HG03571 (cell line): ENCODE results near the gene CORO1C.

Experiments
- ATAC-seq: cut with Tn5 transposase; IDR thresholded peaks from one replicate; pipeline ENCODE4 v1.9.1; 2021; ENCODE audit not compliant: unreplicated experiment

The CORO1C gene

GRCh38 chr12:108653922-108654321 lies 77.4 kb downstream of the CORO1C start:
- ATAC-seq, result no peak

GRCh38 chr12:108653082-108653516 lies 78.2 kb downstream of the CORO1C start:
- no peak for ATAC-seq

- no peak for ATAC-seq
Measured at GRCh38 chr12:108650083-108650482, 81.2 kb downstream of the CORO1C start.

DNA sequence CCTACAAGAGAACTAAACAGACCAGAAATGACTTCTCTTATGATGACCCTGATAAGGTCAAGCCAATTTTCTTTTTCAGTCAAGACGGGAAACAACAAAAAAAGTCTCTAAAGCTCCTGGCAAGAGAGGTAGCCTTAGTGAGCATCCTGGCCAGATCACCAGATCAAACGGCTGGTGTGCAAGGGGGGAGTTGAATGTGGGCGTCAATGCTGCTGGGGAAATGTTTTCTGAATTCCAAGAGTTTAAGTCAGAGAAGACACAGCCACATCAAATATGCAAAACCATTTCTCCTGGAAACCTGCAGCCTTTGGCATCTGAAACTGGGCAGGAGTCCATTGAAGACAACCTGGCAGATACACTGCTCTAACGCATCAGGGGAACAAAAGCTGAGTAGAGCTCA lies 81.6 kb downstream of the CORO1C start:
- no peak for ATAC-seq

DNA sequence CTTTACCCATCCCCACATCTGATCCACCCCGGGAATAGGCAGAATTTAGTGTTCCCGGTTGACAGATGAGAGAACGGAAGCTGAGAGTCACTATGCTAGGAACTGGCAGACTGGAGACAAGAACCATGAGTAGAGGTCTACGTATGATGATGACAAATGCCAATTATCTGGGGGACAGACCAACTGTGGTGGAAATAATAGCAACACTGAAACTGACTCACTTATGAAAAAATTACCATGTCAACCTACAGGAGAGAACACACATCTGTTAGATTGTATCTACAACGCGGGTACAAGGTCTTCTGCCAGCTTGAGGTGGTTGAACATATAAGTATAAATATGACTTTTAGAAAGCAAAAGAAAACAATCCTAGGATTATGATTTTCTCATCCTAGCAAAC lies 82.2 kb downstream of the CORO1C start:
- no peak for ATAC-seq

GRCh38 chr12:108648371-108648770 lies 82.9 kb downstream of the CORO1C start:
- ATAC-seq, result no peak

GRCh38 chr12:108647585-108648287 lies 83.6 kb downstream of the CORO1C start:
- ATAC-seq, result no peak

DNA sequence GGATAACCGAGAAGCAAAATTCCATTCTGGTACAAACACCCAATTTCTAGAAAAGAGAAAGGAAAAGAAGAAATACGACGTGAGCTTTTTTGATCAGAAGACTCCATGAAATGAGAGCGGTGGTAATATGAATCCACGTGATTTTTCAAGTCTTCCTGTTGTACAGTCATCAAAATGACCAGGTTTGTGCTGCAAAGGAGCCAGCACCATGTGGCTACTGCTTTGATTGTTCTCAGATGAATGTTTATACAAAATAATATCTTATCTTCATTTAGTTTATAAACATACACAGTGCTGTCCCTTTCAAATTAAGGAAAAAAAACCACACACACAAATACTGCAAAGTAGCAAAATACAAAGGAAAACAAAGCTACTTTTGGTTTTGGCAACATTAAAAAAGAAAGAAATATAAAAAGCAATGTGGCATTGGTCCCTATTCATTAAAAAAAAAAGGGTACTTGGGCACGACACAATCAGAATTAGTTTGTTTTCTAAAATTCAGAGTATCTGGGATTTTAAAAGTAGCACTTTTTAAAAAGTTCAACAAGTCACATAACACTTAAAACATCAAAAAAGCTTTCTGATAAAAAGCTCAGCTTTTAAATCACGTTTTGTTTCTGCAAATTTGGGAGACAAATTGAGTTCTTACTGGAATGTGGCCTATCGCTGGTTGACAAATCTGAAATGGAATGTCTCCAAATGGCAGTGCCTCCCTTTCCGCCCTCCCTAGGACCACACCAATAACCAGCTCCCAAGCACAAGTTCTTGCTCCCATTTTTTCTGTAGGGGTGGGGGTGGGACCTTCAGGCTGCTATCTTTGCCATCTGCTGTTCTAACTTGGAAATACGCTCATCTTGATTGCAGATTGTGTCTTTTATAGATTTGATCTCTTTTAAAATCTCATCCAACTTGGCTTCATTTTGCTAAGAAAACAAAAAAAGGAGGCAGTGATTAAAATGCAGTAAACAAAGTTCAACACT lies 84.4 kb downstream of the CORO1C start:
- ATAC-seq, result no peak

DNA sequence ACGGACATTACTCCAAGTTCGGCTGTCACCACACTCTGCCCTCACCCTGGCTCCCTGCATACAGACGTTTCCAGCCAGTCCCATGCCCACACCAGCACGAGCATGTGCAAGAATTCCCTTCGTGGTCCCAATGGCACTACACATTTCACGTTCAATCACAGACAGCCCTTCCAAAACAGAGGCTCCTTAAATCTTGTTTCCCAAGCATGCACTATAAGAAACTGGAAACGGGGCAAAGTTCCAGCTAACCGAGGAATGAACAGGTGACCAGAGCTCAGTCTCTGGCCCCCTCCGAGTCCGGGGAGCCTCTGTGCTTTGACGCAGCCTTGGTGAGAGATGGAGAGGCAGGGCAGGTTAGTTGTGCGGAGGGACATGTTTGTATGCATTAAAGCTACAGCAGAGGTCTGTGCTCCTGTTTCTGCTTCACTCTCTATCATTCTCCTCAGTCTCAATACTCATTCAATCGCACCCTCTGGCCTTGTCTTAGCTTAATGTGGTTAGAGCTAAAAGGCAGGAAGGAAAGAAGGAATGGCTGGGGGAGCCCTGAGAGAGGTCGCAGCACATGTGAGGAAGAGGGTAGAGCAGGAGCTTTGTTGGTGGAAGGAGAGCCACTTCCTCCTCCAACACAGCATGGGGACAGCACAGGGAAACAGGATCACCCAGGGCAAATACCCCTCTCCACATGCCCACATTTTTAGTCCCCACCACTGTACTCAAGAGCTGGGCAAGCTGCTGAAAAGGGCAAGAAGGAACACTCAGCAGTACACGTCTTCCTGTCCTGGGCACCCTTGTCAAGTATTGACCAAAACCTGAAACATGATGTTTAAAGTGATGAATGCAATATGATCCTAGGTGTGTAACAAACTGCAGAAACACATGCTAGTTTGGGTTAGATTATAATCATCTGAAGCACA lies 85.4 kb downstream of the CORO1C start:
- no peak for ATAC-seq

GRCh38 chr12:108644811-108645120 lies 86.6 kb downstream of the CORO1C start:
- ATAC-seq, result no peak

DNA sequence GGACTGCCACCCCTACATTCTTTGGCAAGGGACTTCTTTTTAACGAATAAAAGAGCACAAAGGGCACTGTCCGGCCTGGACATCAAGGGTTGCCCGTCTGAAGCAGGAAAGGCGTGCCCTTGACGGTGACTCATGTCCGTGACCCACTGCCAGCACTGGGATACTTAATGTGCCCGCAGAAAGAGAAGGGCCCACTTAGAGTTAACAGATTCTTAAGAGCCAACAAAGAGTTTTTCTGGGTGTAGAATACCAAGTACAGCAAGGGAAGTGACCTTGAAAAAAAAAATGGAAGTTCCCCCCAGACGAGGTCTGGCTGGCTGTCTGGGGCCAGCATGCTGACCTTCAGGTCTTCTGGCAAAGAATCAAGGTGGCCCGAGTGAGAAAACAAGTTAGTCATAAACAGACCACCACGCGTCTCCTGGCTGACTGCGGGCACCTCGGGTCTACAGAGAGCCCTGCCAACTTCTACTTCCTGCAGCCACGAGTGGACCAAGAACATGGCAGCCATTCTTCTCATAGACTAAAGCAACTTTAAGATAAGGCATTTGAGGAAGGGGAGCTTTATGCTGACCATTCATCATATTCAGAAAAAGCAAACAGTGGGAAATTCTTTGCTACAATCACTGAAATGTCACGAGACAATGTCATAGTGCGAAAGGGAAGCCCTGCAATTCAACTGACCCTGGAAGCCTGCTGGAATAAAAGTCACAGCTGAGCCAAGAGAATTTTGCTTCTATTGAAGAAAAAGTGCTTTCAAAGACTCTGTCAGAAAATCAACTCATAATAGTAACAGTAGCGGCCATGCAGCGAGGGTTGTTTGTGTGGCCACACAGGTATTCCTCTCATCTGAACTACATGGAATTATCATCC lies 87.1 kb downstream of the CORO1C start:
- no peak for ATAC-seq

DNA sequence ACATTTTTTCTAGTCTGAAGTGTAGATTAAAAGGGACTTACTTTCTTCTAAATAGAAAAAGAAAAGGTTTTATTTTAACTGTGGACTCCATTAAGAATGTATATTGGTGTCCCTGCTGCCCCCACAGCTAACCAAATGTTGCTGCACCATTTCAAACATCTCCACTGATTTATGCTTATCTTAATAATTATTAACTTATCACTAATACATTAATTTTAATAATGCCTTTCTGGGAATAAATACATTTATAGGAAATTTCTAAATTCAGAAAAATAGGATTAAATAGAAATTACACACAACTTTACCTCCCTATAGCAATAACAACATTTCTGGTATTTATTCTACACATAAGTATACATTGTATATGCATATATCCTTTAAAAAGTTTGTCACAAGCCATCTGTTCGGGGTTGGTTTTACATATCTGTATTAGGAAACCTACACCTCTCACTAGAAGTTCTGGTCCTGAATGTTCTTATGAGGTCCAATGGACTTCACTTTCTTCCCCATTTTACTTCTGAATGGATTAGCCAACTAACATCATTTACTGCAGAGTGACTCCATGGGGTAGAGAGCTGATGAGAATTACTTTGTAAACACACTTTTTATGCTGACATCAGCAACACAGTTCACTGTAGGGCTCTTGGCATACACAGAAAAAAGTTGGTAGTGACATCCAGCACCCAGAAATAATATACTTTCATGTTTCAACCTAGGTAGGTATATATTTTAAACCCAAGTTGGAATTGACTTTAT lies 88.2 kb downstream of the CORO1C start:
- ATAC-seq, result no peak

GRCh38 chr12:108642269-108642870 lies 88.9 kb downstream of the CORO1C start:
- no peak for ATAC-seq

GRCh38 chr12:108641446-108642268 lies 89.7 kb downstream of the CORO1C start:
- ATAC-seq, result no peak

- ATAC-seq, result no peak
Measured at GRCh38 chr12:108640802-108641445, 90.4 kb downstream of the CORO1C start.

DNA sequence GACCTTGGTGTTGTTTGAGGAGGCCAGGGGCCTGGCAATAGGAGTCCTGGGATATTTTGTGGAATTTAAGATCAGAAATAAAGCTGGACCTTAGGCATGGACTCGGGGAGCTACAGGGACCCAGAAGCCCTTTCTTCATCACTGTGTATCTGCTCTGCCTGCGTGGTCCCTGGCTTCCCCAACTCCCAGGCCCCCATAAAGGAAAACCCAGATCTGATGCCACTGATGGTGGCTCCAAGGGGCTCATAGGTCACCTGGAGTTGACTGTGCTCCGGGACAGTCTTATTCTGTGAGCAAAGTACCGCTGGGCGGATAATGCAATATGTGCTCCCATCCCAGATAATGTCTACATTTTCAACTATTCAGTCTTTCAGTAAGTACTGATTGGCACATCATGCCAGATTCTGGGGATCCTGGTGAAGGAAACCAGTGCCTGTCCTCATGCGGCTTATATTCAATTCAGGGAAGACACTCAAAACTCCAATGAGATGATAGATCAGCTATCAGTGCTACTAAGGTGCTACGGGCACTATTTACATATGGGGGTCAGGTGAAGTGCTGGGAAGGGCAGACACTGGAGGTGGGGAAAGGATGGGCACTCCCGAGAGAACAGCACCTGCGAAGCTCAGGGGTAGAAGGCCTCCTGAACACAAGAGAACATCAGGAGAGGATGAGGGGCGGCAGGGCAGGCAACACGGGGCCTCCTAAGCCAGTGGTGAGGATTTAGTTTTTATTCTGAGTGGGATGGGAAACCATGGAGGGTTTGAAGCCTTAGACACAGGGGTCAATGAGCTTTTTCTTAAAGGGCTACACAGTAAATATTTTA lies 92.1 kb downstream of the CORO1C start:
- ATAC-seq, result no peak
